Type B pancreatic cell (in vitro differentiated cells): ENCODE measurements around the gene IL15RA. TPM values are rescaled to one million over a fixed set of nuclear protein-coding genes. Genes with fewer than 3 reads are reported as not detected.

Experiments
- DNase-seq: peaks from one replicate; pipeline ENCODE4 v3.0.0; 2021; ENCODE audit warnings: mixed read lengths; ENCODE audit not compliant: unreplicated experiment; ENCODE audit errors: extremely low spot score
- H3K27ac Mint-ChIP-seq: 2 replicates; pipeline ENCODE4 v1.8.0; 2021; ENCODE audit warnings: mild to moderate bottlenecking, mixed read lengths
- H3K27me3 Mint-ChIP-seq: 2 replicates; pipeline ENCODE4 v1.8.0; 2021; ENCODE audit warnings: mixed read lengths
- H3K36me3 Mint-ChIP-seq: 2 replicates; pipeline ENCODE4 v1.8.0; 2021; ENCODE audit warnings: mixed read lengths
- H3K4me1 Mint-ChIP-seq: one replicate; pipeline ENCODE4 v1.8.0; 2021; ENCODE audit warnings: mixed read lengths; ENCODE audit not compliant: unreplicated experiment
- H3K4me3 Mint-ChIP-seq: 2 replicates; pipeline ENCODE4 v1.8.0; 2021; ENCODE audit warnings: mild to moderate bottlenecking, mixed read lengths
- H3K9me3 Mint-ChIP-seq: 2 replicates; pipeline ENCODE4 v1.8.0; 2021; ENCODE audit warnings: mixed read lengths
- total RNA-seq: library from RNA; stranded (reverse); gene quantifications from 2 replicates; pipeline ENCODE4 v1.2.1, GENCODE V29; 2021; ENCODE audit warnings: low replicate concordance
- TF ChIP-seq, protein P1 (sequence below): fragments of 200-600 bp; sonication (generic); conservative IDR thresholded peaks from 2 replicates; pipeline ENCODE4 v1.5.0; 2021; ENCODE audit warnings: antibody characterized with exemption, mild to moderate bottlenecking

IL15RA gene
- total RNA-seq, 1 donor from 2014 or later = 1.4 TPM

DNA sequence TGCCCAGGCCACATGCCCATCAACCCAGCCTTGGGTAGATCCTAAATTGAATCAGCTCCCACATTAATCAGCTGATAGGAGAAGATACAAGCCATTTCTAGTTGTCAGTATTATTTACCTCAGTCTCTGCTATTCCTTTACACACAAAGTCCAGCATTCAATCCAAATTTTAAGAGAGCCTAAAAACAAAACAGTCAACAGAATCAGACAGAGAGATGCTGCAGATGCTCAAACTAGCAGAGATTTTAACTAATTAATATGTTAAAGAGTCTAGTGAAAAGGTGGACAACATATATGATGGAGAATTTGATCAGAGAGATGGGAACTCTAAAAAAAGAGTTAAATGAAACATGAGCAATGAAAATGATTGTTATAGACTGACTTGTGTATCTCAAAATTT lies 14.4 kb upstream of the IL15RA start:
- Mint-ChIP-seq H3K9me3 (peaks cover 4% of the 10 kb centered on the region), H3K36me3 (no peaks in the 10 kb centered on the region), H3K27me3 (peaks cover 13% of the 10 kb centered on the region), H3K4me1 (no peaks in the 10 kb centered on the region), H3K4me3 (no peak overlapping the region), H3K27ac (no peak overlapping the region)
- TF ChIP-seq, protein P1, sequence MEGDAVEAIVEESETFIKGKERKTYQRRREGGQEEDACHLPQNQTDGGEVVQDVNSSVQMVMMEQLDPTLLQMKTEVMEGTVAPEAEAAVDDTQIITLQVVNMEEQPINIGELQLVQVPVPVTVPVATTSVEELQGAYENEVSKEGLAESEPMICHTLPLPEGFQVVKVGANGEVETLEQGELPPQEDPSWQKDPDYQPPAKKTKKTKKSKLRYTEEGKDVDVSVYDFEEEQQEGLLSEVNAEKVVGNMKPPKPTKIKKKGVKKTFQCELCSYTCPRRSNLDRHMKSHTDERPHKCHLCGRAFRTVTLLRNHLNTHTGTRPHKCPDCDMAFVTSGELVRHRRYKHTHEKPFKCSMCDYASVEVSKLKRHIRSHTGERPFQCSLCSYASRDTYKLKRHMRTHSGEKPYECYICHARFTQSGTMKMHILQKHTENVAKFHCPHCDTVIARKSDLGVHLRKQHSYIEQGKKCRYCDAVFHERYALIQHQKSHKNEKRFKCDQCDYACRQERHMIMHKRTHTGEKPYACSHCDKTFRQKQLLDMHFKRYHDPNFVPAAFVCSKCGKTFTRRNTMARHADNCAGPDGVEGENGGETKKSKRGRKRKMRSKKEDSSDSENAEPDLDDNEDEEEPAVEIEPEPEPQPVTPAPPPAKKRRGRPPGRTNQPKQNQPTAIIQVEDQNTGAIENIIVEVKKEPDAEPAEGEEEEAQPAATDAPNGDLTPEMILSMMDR = no peak
- no peak for DNase-seq

DNA sequence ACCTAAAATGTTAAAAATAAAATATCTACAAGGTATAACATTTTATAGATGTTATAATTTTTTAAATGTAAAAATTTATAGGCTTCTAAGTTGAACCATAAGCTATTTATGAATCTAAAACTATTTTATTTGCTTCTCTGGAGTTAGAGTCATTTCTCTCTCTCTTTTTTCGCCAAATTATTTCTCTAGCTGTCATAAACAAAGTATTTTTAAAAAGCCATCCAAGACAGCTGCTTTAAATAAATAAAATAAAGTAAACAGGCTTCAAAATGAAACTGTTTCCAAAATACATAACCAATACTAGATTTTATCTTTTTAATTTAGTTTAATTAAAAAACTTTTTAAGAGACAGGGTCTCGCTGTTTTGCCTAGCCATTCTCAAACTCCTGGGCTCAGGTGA lies 12.4 kb upstream of the IL15RA start:
- no peaks in the 10 kb centered on the region for H3K36me3 Mint-ChIP-seq
- no peak for DNase-seq
- peaks cover 4% of the 10 kb centered on the region for H3K9me3 Mint-ChIP-seq
- H3K27ac Mint-ChIP-seq = no peak overlapping the region
- no peak overlapping the region for H3K4me3 Mint-ChIP-seq
- peaks cover 17% of the 10 kb centered on the region for H3K27me3 Mint-ChIP-seq
- H3K4me1 Mint-ChIP-seq = no peaks in the 10 kb centered on the region
- TF ChIP-seq, protein P1 = no peak

DNA sequence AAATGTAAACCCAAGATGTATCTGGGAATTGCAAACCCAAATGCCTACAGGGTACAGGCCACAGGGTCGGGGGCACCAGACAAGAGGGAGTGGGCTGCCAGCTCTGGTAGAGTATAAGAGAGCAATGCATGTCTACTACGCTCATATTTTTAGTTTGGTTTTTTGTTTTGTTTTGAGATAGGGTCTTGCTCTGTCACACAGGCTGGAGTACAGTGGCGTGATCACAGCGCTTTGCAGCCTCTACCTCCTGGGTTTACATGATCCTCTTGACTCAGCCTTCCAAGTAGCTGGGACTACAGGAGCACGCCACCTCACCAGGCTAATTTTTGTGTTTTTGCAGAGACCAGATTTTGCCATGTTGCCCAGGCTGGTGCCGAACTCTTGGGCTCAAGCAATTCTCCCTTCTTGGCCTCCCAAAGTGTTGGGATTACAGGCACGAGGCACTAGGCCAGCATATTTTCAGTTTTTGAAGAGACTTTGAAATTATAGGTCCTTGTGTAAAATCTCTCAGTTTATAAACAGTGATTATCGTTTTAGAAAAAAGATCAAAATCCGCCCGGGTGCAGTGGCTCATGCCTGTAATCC lies 11.1 kb upstream of the IL15RA start:
- DNase-seq = no peak
- H3K4me1 Mint-ChIP-seq = no peaks in the 10 kb centered on the region
- peaks cover 22% of the 10 kb centered on the region for H3K27me3 Mint-ChIP-seq
- no peak overlapping the region for H3K27ac Mint-ChIP-seq
- TF ChIP-seq, protein P1 = no peak
- H3K36me3 Mint-ChIP-seq = no peaks in the 10 kb centered on the region
- H3K9me3 Mint-ChIP-seq = peaks cover 4% of the 10 kb centered on the region
- H3K4me3 Mint-ChIP-seq = no peak overlapping the region

DNA sequence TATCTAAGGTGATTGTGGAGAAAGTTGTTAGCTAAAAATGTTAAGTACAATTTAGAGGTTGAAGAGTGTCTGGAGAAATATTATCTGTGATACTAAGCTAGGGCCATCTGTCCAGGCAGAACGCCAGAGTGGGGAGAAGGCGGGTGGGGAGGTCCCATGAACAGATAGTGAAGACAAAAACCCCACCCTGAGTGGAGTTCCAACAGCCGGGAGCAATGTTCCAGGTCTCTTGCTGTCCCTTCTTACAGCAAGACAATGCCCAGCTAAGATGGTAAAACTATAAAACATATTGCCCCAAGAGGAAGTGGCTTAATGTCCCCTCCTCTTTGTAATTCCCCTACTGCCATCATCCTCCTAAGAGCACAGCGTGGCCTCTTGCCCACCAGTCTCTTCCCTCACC lies 10.4 kb upstream of the IL15RA start:
- no peak overlapping the region for H3K4me3 Mint-ChIP-seq
- H3K9me3 Mint-ChIP-seq = peaks cover 4% of the 10 kb centered on the region
- H3K4me1 Mint-ChIP-seq = no peaks in the 10 kb centered on the region
- no peak overlapping the region for H3K27ac Mint-ChIP-seq
- peaks cover 28% of the 10 kb centered on the region for H3K27me3 Mint-ChIP-seq
- TF ChIP-seq, protein P1 = no peak
- DNase-seq = no peak
- no peaks in the 10 kb centered on the region for H3K36me3 Mint-ChIP-seq

DNA sequence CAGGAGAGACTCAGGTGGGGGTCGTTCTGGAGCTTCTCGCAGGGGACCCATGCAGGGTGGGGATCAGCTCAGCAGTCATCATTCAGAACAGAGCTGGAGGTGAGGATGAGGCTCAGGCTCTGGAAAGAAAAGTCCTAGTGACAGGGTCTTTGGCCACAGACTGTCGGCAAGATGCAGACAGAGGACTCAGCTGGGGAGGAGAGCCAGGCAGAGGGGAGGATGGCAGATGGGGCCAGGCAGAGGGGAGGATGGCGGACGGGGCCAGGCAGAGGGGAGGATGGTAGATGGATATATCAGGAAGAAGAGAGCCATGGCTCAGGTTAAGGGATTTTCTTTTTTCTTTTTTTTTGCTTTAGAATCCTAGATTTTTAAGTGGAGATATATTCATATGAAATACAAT lies 7.7 kb upstream of the IL15RA start:
- H3K27ac Mint-ChIP-seq = no peak overlapping the region
- no peaks in the 10 kb centered on the region for H3K4me1 Mint-ChIP-seq
- H3K4me3 Mint-ChIP-seq = no peak overlapping the region
- peaks cover 45% of the 10 kb centered on the region for H3K27me3 Mint-ChIP-seq
- H3K9me3 Mint-ChIP-seq = no peaks in the 10 kb centered on the region
- no peaks in the 10 kb centered on the region for H3K36me3 Mint-ChIP-seq
- no peak for DNase-seq
- TF ChIP-seq, protein P1 = no peak

DNA sequence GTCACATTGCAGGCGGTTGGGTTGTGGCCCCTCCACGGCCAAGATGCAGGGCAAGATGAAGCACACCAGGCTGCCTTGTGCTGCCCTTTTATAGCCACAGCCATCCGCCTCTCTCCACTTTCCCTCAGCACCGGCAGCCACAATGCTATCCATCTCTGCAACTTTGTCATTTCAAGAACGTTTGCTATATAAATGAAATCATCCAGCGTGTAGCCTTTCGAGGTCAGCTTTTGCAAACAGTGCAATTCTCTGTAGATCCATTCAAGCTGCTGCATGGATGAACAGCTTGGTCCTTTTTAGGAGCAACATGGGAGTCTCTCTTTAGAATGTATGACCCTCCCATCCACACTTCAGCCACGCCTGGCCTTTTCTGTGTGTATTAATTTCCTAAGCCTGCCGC lies 6.4 kb upstream of the IL15RA start:
- Mint-ChIP-seq H3K36me3 (no peaks in the 10 kb centered on the region), H3K4me1 (no peaks in the 10 kb centered on the region), H3K4me3 (no peak overlapping the region), H3K9me3 (no peaks in the 10 kb centered on the region), H3K27me3 (peaks cover 51% of the 10 kb centered on the region), H3K27ac (no peak overlapping the region)
- TF ChIP-seq, protein P1 = no peak
- no peak for DNase-seq
